ENCODE data around the gene NIT2. TPM values are rescaled to one million over a fixed set of nuclear protein-coding genes. Genes with fewer than 3 reads are reported as not detected.

NIT2 gene
- total and polyA plus RNA-seq, 9 of the 15 experiments (the other 6 are each of a cell fraction or from before 2014, with no cell fraction given), result 11.4 to 62.2 (median 22.1) TPM

GRCh38 chr3:100352296-100353231, 18.0 kb downstream of the NIT2 start:
- H3K9ac ChIP-seq (ENCODE audit: insufficient read depth in 1 of 2, low read depth in 2 of 2, low read length in 2 of 2), result no peak overlapping the region
- no peak for ATAC-seq
- in situ Hi-C loops (cut with MboI), result no loop called here
- ChIA-PET POLR2A (interaction anchor here (0.5 kb wide), 1 partner anchor 43 kb away, joined by 4 read pairs; no protein-coding TSS in a partner anchor), CTCF (ENCODE audit: low intra/inter-chr PET ratio) (no interaction called here)
- WGBS (ENCODE audit: insufficient coverage, low coverage, missing lambda C conversion rate), result 80% methylated on average over 9 of the region's 10 CpGs
- intact Hi-C loops (cut with micrococcal nuclease), result no loop called here
- H3K4me1 ChIP-seq (replicated peaks in 1 of 2; ENCODE audit: control insufficient read depth in 2 of 2, insufficient read depth in 2 of 2, low read length in 2 of 2), result no peaks in the 10 kb centered on the region; a peak in 2 of 5 replicates
- no peaks in the 10 kb centered on the region for H3K27me3 ChIP-seq (ENCODE audit: control insufficient read depth in 2 of 2, insufficient read depth in 2 of 2, low read length in 2 of 2)
- no peaks in the 10 kb centered on the region for H3K9me1 ChIP-seq (ENCODE audit: control insufficient read depth, insufficient read depth, low read length)
- no peak for DNase-seq (ENCODE audit: extremely low read depth in 1 of 4, low spot score in 3 of 4)
- no peak overlapping the region for H3K4me2 ChIP-seq (ENCODE audit: insufficient read depth, low read length)
- no peak for TF ChIP-seq ZNF77 (CRISPR knock-in tag; IDR thresholded peaks at IDR 0.05)
- TF ChIP-seq THAP7 (CRISPR knock-in tag; IDR thresholded peaks at IDR 0.05), result no peak
- TF ChIP-seq HNRNPL (IDR thresholded peaks at IDR 0.05; ENCODE audit: low read depth, low read length), result no peak
- no peak for TF ChIP-seq NR2C1 (IDR thresholded peaks at IDR 0.05)
- TF ChIP-seq NR2C1 (tag; IDR thresholded peaks at IDR 0.05), result no peak
- TF ChIP-seq NCOA4 (IDR thresholded peaks at IDR 0.05; ENCODE audit: partially characterized antibody), result no peak
- no peak for TF ChIP-seq ETS1 (conservative IDR thresholded peaks at IDR 0.05; ENCODE audit: control insufficient read depth, low read depth, low read length)
- no peak for TF ChIP-seq ZNF280B (CRISPR knock-in tag; IDR thresholded peaks at IDR 0.05)
- no peak for TF ChIP-seq MBD1 (CRISPR knock-in tag; IDR thresholded peaks at IDR 0.05)
- no peak for TF ChIP-seq SIX5 (IDR thresholded peaks at IDR 0.05; ENCODE audit: borderline replicate concordance in 1 of 2, insufficient read depth in 1 of 2, low read depth in 1 of 2, low read length in 2 of 2)
- TF ChIP-seq PTTG1 (tag; IDR thresholded peaks at IDR 0.05; ENCODE audit: low read depth), result no peak
- TF ChIP-seq ZNF431 (CRISPR knock-in tag; IDR thresholded peaks at IDR 0.05), result no peak
- TF ChIP-seq BRCA1 (IDR thresholded peaks at IDR 0.05), result no peak
- no peak for TF ChIP-seq BRCA1 (CRISPR knock-in tag; IDR thresholded peaks at IDR 0.05)
- TF ChIP-seq JUND (IDR thresholded peaks at IDR 0.05; ENCODE audit: borderline replicate concordance, low read depth, low read length), result no peak
- TF ChIP-seq JUND (tag; IDR thresholded peaks at IDR 0.05; ENCODE audit: borderline replicate concordance, low read depth, low read length), result no peak
- no peaks in the 10 kb centered on the region for H4K20me1 ChIP-seq (replicated peaks; ENCODE audit: control insufficient read depth, insufficient read depth, low read length)
- no peaks in the 10 kb centered on the region for H3K79me2 ChIP-seq (ENCODE audit: control insufficient read depth, insufficient read depth, low read length)
- no TSS peak for BruUV-seq (replicated peaks)
- no peak for FAIRE-seq
- no peaks in the 10 kb centered on the region for H3K9me3 ChIP-seq (replicated peaks; ENCODE audit: control insufficient read depth, insufficient read depth, low read depth, low read length)
- peaks cover 22% of the 10 kb centered on the region; the same call in 2 of the 3 replicates for H3K36me3 ChIP-seq (ENCODE audit: control insufficient read depth, insufficient read depth, low read length)
- no peak overlapping the region for H3K4me3 ChIP-seq
- no peak overlapping the region for H3K27ac ChIP-seq (ENCODE audit: extremely low read depth, low read depth, low read length)
- H2AFZ ChIP-seq (ENCODE audit: low read depth, low read length), result no peak overlapping the region
